HepG2 (cell line): ENCODE measurements around the gene TTC39C. TPM values are rescaled to one million over a fixed set of nuclear protein-coding genes. Genes with fewer than 3 reads are reported as not detected.

Source experiments
- CEBPB ChIP-seq: IDR thresholded peaks from 2 replicates; pipeline ENCODE4 v1.6.1; 2011; ENCODE audit warnings: low read depth, low read length, improper control_type of control experiment, borderline replicate concordance
- HNRNPH1 ChIP-seq: fragments of 200-400 bp; formaldehyde crosslinking; optimal IDR thresholded peaks from 2 replicates; pipeline ENCODE3; 2017; ENCODE audit warnings: mild to moderate bottlenecking, low read depth, low read length
- KLF13 ChIP-seq: sonication (generic); formaldehyde crosslinking; IDR thresholded peaks from 2 replicates; pipeline ENCODE4 v1.4.0; 2020; ENCODE audit warnings: mild to moderate bottlenecking, missing genetic modification reagents
- MTA3 ChIP-seq: sonication (generic); formaldehyde crosslinking; IDR thresholded peaks from 2 replicates; pipeline ENCODE4 v1.4.0; 2020; ENCODE audit warnings: missing genetic modification reagents
- MXD4 ChIP-seq: IDR thresholded peaks from 2 replicates; pipeline ENCODE4 v1.6.1; 2016; ENCODE audit warnings: mild to moderate bottlenecking, missing biosample characterization, missing genetic modification reagents
- PAF1 ChIP-seq: IDR thresholded peaks from 2 replicates; pipeline ENCODE4 v1.6.1; 2016; ENCODE audit warnings: missing genetic modification reagents, missing compliant biosample characterization
- PAWR ChIP-seq: sonication (generic); formaldehyde crosslinking; IDR thresholded peaks from 2 replicates; pipeline ENCODE4 v1.4.0; 2020; ENCODE audit warnings: missing genetic modification reagents, mild to moderate bottlenecking, borderline replicate concordance
- TFE3 ChIP-seq: IDR thresholded peaks from 2 replicates; pipeline ENCODE4 v1.6.1; 2016
- THRA ChIP-seq: sonication (generic); formaldehyde crosslinking; IDR thresholded peaks from 2 replicates; pipeline ENCODE4 v1.4.0; 2020; ENCODE audit warnings: missing genetic modification reagents, borderline replicate concordance
- TOPORS ChIP-seq: sonication (generic); formaldehyde crosslinking; IDR thresholded peaks from 2 replicates; pipeline ENCODE4 v1.8.0; 2023; ENCODE audit warnings: mild to moderate bottlenecking, missing genetic modification reagents
- UBTF ChIP-seq: sonication (generic); formaldehyde crosslinking; IDR thresholded peaks from 2 replicates; pipeline ENCODE4 v1.4.0; 2020; ENCODE audit warnings: mild to moderate bottlenecking, missing genetic modification reagents
- ZNF263 ChIP-seq: sonication (generic); formaldehyde crosslinking; IDR thresholded peaks from 2 replicates; pipeline ENCODE4 v1.4.0; 2020; ENCODE audit warnings: missing genetic modification reagents
- ZNF264 ChIP-seq: sonication (generic); formaldehyde crosslinking; IDR thresholded peaks from 2 replicates; pipeline ENCODE4 v1.4.0; 2020; ENCODE audit warnings: missing genetic modification reagents
- ZNF329 ChIP-seq: sonication (generic); formaldehyde crosslinking; IDR thresholded peaks from 2 replicates; pipeline ENCODE4 v1.9.0; 2021; ENCODE audit warnings: low read depth, mild to moderate bottlenecking, missing genetic modification reagents
- ZNF510 ChIP-seq: sonication (generic); formaldehyde crosslinking; IDR thresholded peaks from 2 replicates; pipeline ENCODE4 v1.4.0; 2020; ENCODE audit warnings: low read depth, mild to moderate bottlenecking, missing genetic modification reagents
- ZNF550 ChIP-seq: sonication (generic); formaldehyde crosslinking; IDR thresholded peaks from 2 replicates; pipeline ENCODE4 v1.4.0; 2020; ENCODE audit warnings: mild to moderate bottlenecking, missing genetic modification reagents, borderline replicate concordance
- ZNF7 ChIP-seq: IDR thresholded peaks from 2 replicates; pipeline ENCODE4 v1.6.1; 2016; ENCODE audit warnings: missing biosample characterization, missing genetic modification reagents
- ZNF703 ChIP-seq: sonication (generic); formaldehyde crosslinking; IDR thresholded peaks from 2 replicates; pipeline ENCODE4 v1.5.1; 2020; ENCODE audit warnings: missing genetic modification reagents, mild to moderate bottlenecking, moderate library complexity, borderline replicate concordance
- ZNF704 ChIP-seq: sonication (generic); formaldehyde crosslinking; IDR thresholded peaks from 2 replicates; pipeline ENCODE4 v1.8.1; 2023; ENCODE audit warnings: mild to moderate bottlenecking, inconsistent platforms, moderate library complexity, missing genetic modification reagents, borderline replicate concordance
- ZNF713 ChIP-seq: sonication (generic); formaldehyde crosslinking; IDR thresholded peaks from 2 replicates; pipeline ENCODE4 v1.4.0; 2020; ENCODE audit warnings: mild to moderate bottlenecking, missing genetic modification reagents
- ZSCAN21 ChIP-seq: sonication (generic); formaldehyde crosslinking; IDR thresholded peaks from 2 replicates; pipeline ENCODE4 v1.8.0; 2022; ENCODE audit warnings: mild to moderate bottlenecking, missing genetic modification reagents, moderate library complexity, borderline replicate concordance
- polyA plus RNA-seq, 8 experiments: library from polyadenylated mRNA; depleted of rRNA in 3 of 8; stranded (reverse) in 7 of 8; unstranded in 1 of 8; fragments of >200 nt; fragmentation: Illumina TruSeq in 4 of 8; extraction: Trizol in 4 of 8; gene quantifications; 2 replicates each; pipeline versions ENCODE4 v1.2.1 to v1.2.3, GENCODE V29; 2011 to 2016; ENCODE audit warnings: low read depth in 4 of 8, missing spikeins in 1 of 8, mixed read lengths in 1 of 8; ENCODE audit not compliant: insufficient read depth in 1 of 8
- total RNA-seq, 5 experiments: library from RNA; depleted of rRNA; stranded (reverse); fragments of >200 nt; fragmentation: Illumina TruSeq; extraction: Trizol; gene quantifications; 2 replicates each; pipeline ENCODE4 v1.2.3, GENCODE V29; 2016; ENCODE audit warnings: low read depth in 1 of 5
- TF ChIP-seq, protein P1 (sequence below): sonication (generic); formaldehyde crosslinking; IDR thresholded peaks from 2 replicates; pipeline ENCODE4 v1.4.0; 2020; ENCODE audit warnings: missing genetic modification reagents

Gene TTC39C
- total and polyA plus RNA-seq, 2 of the 13 experiments (the other 11 are each of a cell fraction or from before 2014, with no cell fraction given): 19.1 to 25.9 TPM

- no peak for TF ChIP-seq TOPORS (CRISPR knock-in tag)
- no peak; the same call in 1 of the 2 replicates for TF ChIP-seq UBTF (CRISPR knock-in tag)
- TF ChIP-seq ZNF329: 0 out of 2 replicates have a peak, but pooled peaks have one; percentile 42
- TF ChIP-seq TFE3: peak; percentile 32; the same call in 1 of the 2 replicates
- TF ChIP-seq ZNF263 (CRISPR knock-in tag): 0 out of 2 replicates have a peak, but pooled peaks have one; percentile 21
- TF ChIP-seq, protein P1, sequence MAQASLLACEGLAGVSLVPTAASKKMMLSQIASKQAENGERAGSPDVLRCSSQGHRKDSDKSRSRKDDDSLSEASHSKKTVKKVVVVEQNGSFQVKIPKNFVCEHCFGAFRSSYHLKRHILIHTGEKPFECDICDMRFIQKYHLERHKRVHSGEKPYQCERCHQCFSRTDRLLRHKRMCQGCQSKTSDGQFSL (CRISPR knock-in tag): no peak
- no peak for TF ChIP-seq MXD4 (CRISPR knock-in tag)
- TF ChIP-seq ZNF713 (CRISPR knock-in tag): no peak
- TF ChIP-seq CEBPB: no peak
- no peak for TF ChIP-seq KLF13 (CRISPR knock-in tag)
- TF ChIP-seq ZNF510 (CRISPR knock-in tag): no peak
- no peak for TF ChIP-seq ZSCAN21
- no peak for TF ChIP-seq ZNF703
- 0 out of 2 replicates have a peak, but pooled peaks have one; percentile 79 for TF ChIP-seq ZNF264
- no peak for TF ChIP-seq ZNF7
- peak; percentile 81; the same call in 1 of the 2 replicates for TF ChIP-seq THRA (CRISPR knock-in tag)
- no peak for TF ChIP-seq HNRNPH1
- TF ChIP-seq ZNF704: no peak
- no peak for TF ChIP-seq PAF1 (CRISPR knock-in tag)
- no peak for TF ChIP-seq MTA3
- TF ChIP-seq ZNF550 (CRISPR knock-in tag): no peak
- TF ChIP-seq PAWR (CRISPR knock-in tag): no peak
Observed at GRCh38 chr18:24075767-24076597, 61.4 kb downstream of the TTC39C start (continued).
